ENCODE results near the gene KCNQ1.

Gene KCNQ1

GRCh38 chr11:2736577-2737225 is 291.9 kb downstream of the KCNQ1 start:
- Histone ChIP-seq H2AFZ (ENCODE audit: low read depth, low read length) (no peak overlapping the region), H3K27ac (ENCODE audit: low read length) (no peak overlapping the region), H4K20me1 (ENCODE audit: insufficient read depth, low read length) (no peaks in the 10 kb centered on the region; the same call in none of the 2 replicates), H3K36me3 (ENCODE audit: insufficient read depth, low read length) (no peaks in the 10 kb centered on the region), H3K27me3 (ENCODE audit: insufficient read depth, low read length, poor library complexity) (no peaks in the 10 kb centered on the region), H3K79me2 (ENCODE audit: insufficient read depth, low read length) (no peaks in the 10 kb centered on the region), H3K9me3 (ENCODE audit: insufficient read depth, low read length, severe bottlenecking) (no peaks in the 10 kb centered on the region), H3K4me2 (ENCODE audit: insufficient read depth, low read length) (no peak overlapping the region), H3K4me3 (ENCODE audit: low read depth in 1 of 2, low read length in 2 of 2) (no peak overlapping the region), H3K9ac (ENCODE audit: low read depth, low read length) (no peak overlapping the region), H3K4me1 (ENCODE audit: insufficient read depth, low read length) (no peaks in the 10 kb centered on the region)
- TF ChIP-seq EZH2 (IDR thresholded peaks at IDR 0.05; ENCODE audit: borderline replicate concordance, low read depth, low read length, severe bottlenecking), result no peak
- TF ChIP-seq, protein P1, sequence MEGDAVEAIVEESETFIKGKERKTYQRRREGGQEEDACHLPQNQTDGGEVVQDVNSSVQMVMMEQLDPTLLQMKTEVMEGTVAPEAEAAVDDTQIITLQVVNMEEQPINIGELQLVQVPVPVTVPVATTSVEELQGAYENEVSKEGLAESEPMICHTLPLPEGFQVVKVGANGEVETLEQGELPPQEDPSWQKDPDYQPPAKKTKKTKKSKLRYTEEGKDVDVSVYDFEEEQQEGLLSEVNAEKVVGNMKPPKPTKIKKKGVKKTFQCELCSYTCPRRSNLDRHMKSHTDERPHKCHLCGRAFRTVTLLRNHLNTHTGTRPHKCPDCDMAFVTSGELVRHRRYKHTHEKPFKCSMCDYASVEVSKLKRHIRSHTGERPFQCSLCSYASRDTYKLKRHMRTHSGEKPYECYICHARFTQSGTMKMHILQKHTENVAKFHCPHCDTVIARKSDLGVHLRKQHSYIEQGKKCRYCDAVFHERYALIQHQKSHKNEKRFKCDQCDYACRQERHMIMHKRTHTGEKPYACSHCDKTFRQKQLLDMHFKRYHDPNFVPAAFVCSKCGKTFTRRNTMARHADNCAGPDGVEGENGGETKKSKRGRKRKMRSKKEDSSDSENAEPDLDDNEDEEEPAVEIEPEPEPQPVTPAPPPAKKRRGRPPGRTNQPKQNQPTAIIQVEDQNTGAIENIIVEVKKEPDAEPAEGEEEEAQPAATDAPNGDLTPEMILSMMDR (IDR thresholded peaks at IDR 0.05; ENCODE audit: borderline replicate concordance, extremely low read depth, low read length, poor library complexity, severe bottlenecking), result no peak
- ATAC-seq (ENCODE audit: insufficient read depth, low read depth) (no peak), DNase-seq (no peak)

DNA sequence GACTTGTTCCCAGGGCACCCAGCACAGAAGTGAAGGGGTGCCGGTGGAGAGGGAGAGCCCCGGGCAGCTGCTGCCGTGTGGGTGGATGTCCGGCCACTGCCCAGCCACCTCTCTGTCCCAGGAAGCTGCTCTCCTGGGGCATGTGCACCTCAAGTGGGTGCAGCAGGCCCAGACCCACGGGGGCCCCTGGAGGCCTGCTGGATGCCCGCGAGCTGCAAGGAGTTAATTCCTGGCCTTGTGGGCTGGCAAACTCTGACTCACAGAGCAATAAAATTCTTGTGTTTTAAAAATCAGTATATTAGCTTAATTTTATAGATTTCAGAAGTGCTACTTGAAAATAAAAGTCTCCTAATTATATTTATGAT is 292.4 kb downstream of the KCNQ1 start:
- no peak overlapping the region for H3K4me3 ChIP-seq (ENCODE audit: low read depth in 1 of 2, low read length in 2 of 2)
- no peaks in the 10 kb centered on the region; the same call in none of the 2 replicates for H4K20me1 ChIP-seq (ENCODE audit: insufficient read depth, low read length)
- no peaks in the 10 kb centered on the region for H3K36me3 ChIP-seq (ENCODE audit: insufficient read depth, low read length)
- no peak for ATAC-seq (ENCODE audit: insufficient read depth, low read depth)
- H3K9me3 ChIP-seq (ENCODE audit: insufficient read depth, low read length, severe bottlenecking), result no peaks in the 10 kb centered on the region
- H2AFZ ChIP-seq (ENCODE audit: low read depth, low read length), result no peak overlapping the region
- no peaks in the 10 kb centered on the region for H3K27me3 ChIP-seq (ENCODE audit: insufficient read depth, low read length, poor library complexity)
- H3K9ac ChIP-seq (ENCODE audit: low read depth, low read length), result no peak overlapping the region
- no peak overlapping the region for H3K4me2 ChIP-seq (ENCODE audit: insufficient read depth, low read length)
- H3K4me1 ChIP-seq (ENCODE audit: insufficient read depth, low read length), result no peaks in the 10 kb centered on the region
- H3K79me2 ChIP-seq (ENCODE audit: insufficient read depth, low read length), result no peaks in the 10 kb centered on the region
- H3K27ac ChIP-seq (ENCODE audit: low read length), result no peak overlapping the region
- DNase-seq, result no peak
- no peak for TF ChIP-seq EZH2 (IDR thresholded peaks at IDR 0.05; ENCODE audit: borderline replicate concordance, low read depth, low read length, severe bottlenecking)
- TF ChIP-seq, protein P1 (IDR thresholded peaks at IDR 0.05; ENCODE audit: borderline replicate concordance, extremely low read depth, low read length, poor library complexity, severe bottlenecking), result no peak

GRCh38 chr11:2737866-2738265 is 293.1 kb downstream of the KCNQ1 start:
- H3K4me1 ChIP-seq (ENCODE audit: insufficient read depth, low read length), result no peaks in the 10 kb centered on the region
- H3K9ac ChIP-seq (ENCODE audit: low read depth, low read length), result no peak overlapping the region
- H3K4me2 ChIP-seq (ENCODE audit: insufficient read depth, low read length), result no peak overlapping the region
- no peak overlapping the region for H3K4me3 ChIP-seq (ENCODE audit: low read depth in 1 of 2, low read length in 2 of 2)
- H3K27me3 ChIP-seq (ENCODE audit: insufficient read depth, low read length, poor library complexity), result no peaks in the 10 kb centered on the region
- no peaks in the 10 kb centered on the region for H3K36me3 ChIP-seq (ENCODE audit: insufficient read depth, low read length)
- no peak overlapping the region for H3K27ac ChIP-seq (ENCODE audit: low read length)
- no peaks in the 10 kb centered on the region; the same call in none of the 2 replicates for H4K20me1 ChIP-seq (ENCODE audit: insufficient read depth, low read length)
- H2AFZ ChIP-seq (ENCODE audit: low read depth, low read length), result no peak overlapping the region
- TF ChIP-seq, protein P1 (IDR thresholded peaks at IDR 0.05; ENCODE audit: borderline replicate concordance, extremely low read depth, low read length, poor library complexity, severe bottlenecking), result no peak
- no peak for TF ChIP-seq EZH2 (IDR thresholded peaks at IDR 0.05; ENCODE audit: borderline replicate concordance, low read depth, low read length, severe bottlenecking)
- no peaks in the 10 kb centered on the region for H3K79me2 ChIP-seq (ENCODE audit: insufficient read depth, low read length)
- DNase-seq, result no peak
- no peaks in the 10 kb centered on the region for H3K9me3 ChIP-seq (ENCODE audit: insufficient read depth, low read length, severe bottlenecking)
- ATAC-seq (ENCODE audit: insufficient read depth, low read depth), result no peak
